GM21526 (cell line): ENCODE data around the gene SCAMP5.

Source experiments
- ATAC-seq: cut with Tn5 transposase; IDR thresholded peaks from one replicate; pipeline ENCODE4 v1.9.1; 2021; ENCODE audit warnings: moderate library complexity; ENCODE audit not compliant: unreplicated experiment, low FRiP score

The SCAMP5 gene

GRCh38 chr15:74967670-74968069 is 27.7 kb upstream of the SCAMP5 start:
- ATAC-seq, result no peak

GRCh38 chr15:74976159-74976558 is 19.2 kb upstream of the SCAMP5 start:
- ATAC-seq, result no peak

DNA sequence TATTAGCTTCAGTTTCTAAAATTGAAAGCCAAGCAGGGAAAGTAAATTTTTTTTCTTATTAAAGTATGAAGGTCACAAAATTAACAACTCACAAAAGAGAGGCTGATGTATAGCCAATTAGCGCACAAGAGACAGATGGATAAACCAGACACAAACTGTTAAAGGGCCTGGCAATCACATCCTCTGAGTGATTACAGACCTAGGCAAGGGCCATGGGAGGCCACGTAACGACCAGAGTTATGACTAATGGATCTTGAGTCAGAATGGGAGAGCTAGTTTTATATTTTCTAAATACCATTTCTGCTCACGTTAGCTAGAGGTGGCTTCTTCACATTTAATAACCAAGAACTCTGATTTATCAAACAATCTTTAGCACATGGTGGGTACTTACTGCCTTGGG is 17.8 kb upstream of the SCAMP5 start:
- no peak for ATAC-seq

GRCh38 chr15:74978077-74978476 is 17.3 kb upstream of the SCAMP5 start:
- ATAC-seq, result no peak

- ATAC-seq, result no peak
Measured at GRCh38 chr15:74978503-74978902, 16.9 kb upstream of the SCAMP5 start.

- ATAC-seq, result no peak
Measured at GRCh38 chr15:74982183-74982582, 13.2 kb upstream of the SCAMP5 start.

GRCh38 chr15:74983725-74984231 is 11.6 kb upstream of the SCAMP5 start:
- ATAC-seq, result no peak

- ATAC-seq, result no peak
Measured at GRCh38 chr15:74988007-74988800, 7.2 kb upstream of the SCAMP5 start.

- ATAC-seq, result no peak
Measured at GRCh38 chr15:74989527-74989926, 5.8 kb upstream of the SCAMP5 start.

DNA sequence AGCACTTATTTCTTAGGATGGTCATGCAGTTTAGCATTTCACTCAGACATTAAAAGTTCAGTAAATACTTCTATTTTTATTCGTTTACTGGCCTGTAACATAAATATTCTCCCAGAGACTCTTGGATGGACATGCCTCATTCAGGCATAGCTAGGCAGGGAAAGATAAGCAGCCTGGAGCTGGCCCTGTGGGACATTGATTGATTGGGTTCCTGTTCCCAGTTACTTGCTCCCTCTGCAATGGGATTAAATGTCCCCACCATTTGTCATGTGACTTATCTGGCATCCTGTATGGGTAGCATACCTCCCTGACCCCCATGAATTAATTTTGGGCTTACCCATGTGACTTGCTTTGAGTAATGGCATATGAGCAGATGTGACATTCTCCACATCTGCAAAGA is 2.7 kb upstream of the SCAMP5 start:
- no peak for ATAC-seq

- no peak for ATAC-seq
Measured at GRCh38 chr15:74994236-74994635, 1.1 kb upstream of the SCAMP5 start.

DNA sequence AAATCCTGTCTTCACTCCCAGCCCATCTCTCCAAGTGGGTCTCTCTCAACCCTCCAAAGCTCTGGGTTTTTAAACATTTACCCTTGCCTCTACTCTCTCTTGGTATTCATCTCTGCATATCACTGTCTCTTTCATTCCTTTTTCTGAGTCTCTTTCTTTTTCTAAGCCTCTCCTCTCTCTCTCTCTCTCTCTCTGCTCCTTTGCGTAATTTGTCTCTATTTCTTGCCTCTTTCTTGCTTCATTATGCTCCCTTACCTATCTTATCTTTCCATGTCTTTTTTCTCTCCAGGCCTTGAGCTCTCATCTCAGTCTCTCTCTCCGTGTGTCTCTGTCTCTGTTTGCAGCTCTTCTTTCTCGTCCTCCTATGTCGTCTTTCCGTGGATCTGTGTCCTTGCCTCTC is 678 bp upstream of the SCAMP5 start:
- ATAC-seq, result no peak

DNA sequence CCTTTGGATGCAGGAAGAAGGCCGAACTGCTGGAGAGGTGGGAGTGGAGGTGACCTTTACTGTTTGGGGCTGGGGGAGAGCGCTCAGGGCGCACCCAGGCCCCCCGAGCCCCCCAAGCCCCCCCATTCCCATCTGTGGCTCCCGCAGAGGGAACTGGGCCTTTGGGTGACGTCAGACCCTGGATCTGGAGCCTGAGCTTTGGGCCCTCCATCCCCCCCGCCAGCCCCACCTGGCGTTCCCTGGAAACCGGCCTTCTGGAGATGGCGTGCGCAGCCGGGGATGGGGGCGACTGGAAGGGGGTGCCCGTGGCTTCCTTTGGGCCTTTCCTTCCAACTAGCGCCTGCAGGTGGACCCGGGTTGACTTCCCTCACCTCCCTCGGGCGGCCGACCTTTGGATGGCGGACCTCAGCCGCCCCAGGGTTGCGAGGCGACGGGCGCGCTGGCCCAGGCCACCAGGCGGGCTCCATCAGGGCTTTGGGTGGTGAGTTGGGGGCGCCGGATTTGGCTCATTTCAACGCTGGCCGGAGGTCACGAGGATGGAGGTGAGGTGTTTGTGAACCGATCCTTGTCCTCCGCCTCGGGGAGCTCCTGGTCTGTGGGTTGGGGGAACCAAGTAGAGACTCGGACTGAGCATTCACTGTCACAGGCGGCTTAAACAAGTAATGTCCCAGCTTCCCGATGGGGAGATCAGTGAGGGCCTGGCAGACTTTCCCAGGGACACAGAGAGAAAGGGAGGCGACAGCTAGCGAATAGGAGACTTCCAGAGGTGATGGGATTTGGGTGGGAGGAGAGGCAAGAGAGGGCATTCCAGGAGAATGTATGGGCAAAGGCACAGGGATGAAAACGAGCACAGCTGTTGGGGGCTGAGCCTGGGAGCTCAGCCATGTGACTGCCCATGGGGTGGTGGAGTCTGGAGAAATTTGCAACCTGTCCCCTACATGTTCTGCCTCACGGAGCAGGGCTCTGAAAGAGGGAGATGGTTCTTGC is 709 bp downstream of the SCAMP5 start:
- ATAC-seq, result no peak

DNA sequence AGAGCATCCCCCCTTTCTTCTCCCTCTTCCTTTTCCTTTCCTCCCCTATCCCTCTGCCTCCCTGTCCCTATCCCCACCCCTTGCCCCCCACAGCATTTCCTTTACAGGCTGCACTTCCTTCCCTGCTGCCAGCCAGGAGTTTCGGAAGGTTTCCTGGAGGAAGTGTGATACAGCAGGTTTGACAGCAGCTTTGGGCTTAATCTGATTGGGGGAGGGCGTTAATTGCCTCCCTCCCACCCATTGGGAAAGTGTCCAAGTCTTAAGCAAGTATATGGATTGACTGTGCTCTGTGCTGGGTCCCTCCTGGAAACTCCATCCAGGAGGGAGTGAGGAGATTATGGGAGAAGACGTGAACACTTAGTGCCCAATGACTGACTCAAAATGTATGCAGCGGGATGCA is 1.8 kb downstream of the SCAMP5 start:
- ATAC-seq, result no peak

GRCh38 chr15:74997543-74997942 is 2.2 kb downstream of the SCAMP5 start:
- no peak for ATAC-seq

DNA sequence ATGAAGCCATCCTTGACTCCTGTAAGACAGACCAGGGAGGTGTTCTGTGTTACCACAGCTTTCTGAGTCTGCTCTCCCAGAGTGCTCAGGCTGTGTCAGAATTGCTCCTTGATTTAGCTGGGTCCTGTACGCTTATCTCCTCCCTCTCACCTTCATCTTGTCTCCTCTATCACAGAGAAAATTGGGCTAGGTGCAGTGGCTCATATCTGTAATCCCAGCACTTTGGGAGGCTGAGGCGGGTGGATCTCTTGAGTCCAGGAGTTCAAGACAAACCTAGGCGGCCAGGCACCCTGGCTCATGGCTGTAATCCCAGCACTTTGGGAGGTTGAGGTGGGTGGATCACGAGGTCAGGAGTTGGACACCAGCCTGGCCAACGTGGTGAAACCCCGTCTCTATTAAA is 5.9 kb downstream of the SCAMP5 start:
- no peak for ATAC-seq

DNA sequence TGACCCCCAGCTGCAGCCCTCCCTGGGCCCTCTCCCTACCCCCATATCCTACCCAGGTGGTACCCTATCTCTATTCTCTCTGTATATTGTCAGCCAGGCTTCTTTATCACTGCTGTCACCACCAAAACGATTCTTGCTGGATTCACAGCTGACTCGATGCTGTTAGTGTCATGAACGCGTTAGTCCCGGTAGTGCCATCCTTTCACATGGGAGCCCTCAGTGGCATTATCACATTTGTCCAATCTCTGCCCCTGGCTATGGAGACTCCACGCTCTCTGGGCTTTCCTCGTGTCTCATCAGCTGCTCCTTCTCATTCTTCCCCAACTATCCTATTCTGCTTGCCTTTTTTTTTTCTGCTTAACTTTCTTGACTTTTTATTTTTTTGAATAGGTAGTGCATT is 7.0 kb downstream of the SCAMP5 start:
- no peak for ATAC-seq

- ATAC-seq, result no peak
Measured at GRCh38 chr15:75007216-75007615, 11.9 kb downstream of the SCAMP5 start.

GRCh38 chr15:75008221-75008625 is 12.9 kb downstream of the SCAMP5 start:
- ATAC-seq, result no peak

GRCh38 chr15:75008629-75009326 is 13.4 kb downstream of the SCAMP5 start:
- ATAC-seq, result peak; percentile 77

GRCh38 chr15:75016431-75016830 is 21.1 kb downstream of the SCAMP5 start:
- no peak for ATAC-seq
